ENCODE measurements around the gene PLCXD3.

GRCh38 chr5:41291323-41291722 lies 219.1 kb downstream of the PLCXD3 start:
- TF ChIP-seq ZBTB7A (IDR thresholded peaks at IDR 0.05; ENCODE audit: low read depth) (no peak), CREB1 (IDR thresholded peaks at IDR 0.05; ENCODE audit: low read depth) (no peak), RAD21 (IDR thresholded peaks at IDR 0.05; ENCODE audit: low read depth) (no peak), MAX (IDR thresholded peaks at IDR 0.05) (no peak), EP300 (IDR thresholded peaks at IDR 0.05; ENCODE audit: borderline replicate concordance) (no peak), REST (IDR thresholded peaks at IDR 0.05; ENCODE audit: low read depth) (no peak), TEAD4 (IDR thresholded peaks at IDR 0.05) (no peak), CEBPB (IDR thresholded peaks at IDR 0.05) (no peak), YY1 (IDR thresholded peaks at IDR 0.05; ENCODE audit: low read depth) (no peak), USF1 (IDR thresholded peaks at IDR 0.05) (no peak), TAF1 (IDR thresholded peaks at IDR 0.05; ENCODE audit: low read depth) (no peak), TCF12 (IDR thresholded peaks at IDR 0.05; ENCODE audit: low read depth) (no peak)
